Effector memory CD8-positive, alpha-beta T cell (primary cell): ENCODE data around the gene DPP3.

Experiments
- ATAC-seq: fragments of 150-1000 bp; cut with Tn5 transposase; replicated peaks from 2 replicates; pipeline ENCODE4 v1.10.0; 2021; ENCODE audit warnings: mild to moderate bottlenecking, moderate library complexity
- DNase-seq, 3 experiments: peaks; one replicate each; pipeline ENCODE4 v3.0.0; 2021
- H3K27ac Mint-ChIP-seq, 2 donors: one replicate each; pipeline ENCODE4 v1.8.0; 2022; ENCODE audit warnings: mild to moderate bottlenecking in 2 of 2, mixed read lengths in 2 of 2, moderate library complexity in 2 of 2
- H3K27me3 Mint-ChIP-seq, 2 donors: one replicate each; pipeline ENCODE4 v1.8.0; 2022; ENCODE audit warnings: mixed read lengths in 2 of 2
- H3K36me3 Mint-ChIP-seq: one replicate; pipeline ENCODE4 v1.8.0; 2022; ENCODE audit warnings: mild to moderate bottlenecking, moderate library complexity, mixed read lengths; ENCODE audit not compliant: insufficient read depth
- H3K4me1 Mint-ChIP-seq, 2 donors: one replicate each; pipeline ENCODE4 v1.8.0; 2022; ENCODE audit warnings: low read depth in 2 of 2, mixed read lengths in 2 of 2
- H3K4me3 Mint-ChIP-seq, 2 donors: one replicate each; pipeline ENCODE4 v1.8.0; 2022; ENCODE audit warnings: mild to moderate bottlenecking in 2 of 2, mixed read lengths in 2 of 2, moderate library complexity in 2 of 2
- H3K9me3 Mint-ChIP-seq, 2 donors: one replicate each; pipeline ENCODE4 v1.8.0; 2022; ENCODE audit warnings: mixed read lengths in 2 of 2

The DPP3 gene

DNA sequence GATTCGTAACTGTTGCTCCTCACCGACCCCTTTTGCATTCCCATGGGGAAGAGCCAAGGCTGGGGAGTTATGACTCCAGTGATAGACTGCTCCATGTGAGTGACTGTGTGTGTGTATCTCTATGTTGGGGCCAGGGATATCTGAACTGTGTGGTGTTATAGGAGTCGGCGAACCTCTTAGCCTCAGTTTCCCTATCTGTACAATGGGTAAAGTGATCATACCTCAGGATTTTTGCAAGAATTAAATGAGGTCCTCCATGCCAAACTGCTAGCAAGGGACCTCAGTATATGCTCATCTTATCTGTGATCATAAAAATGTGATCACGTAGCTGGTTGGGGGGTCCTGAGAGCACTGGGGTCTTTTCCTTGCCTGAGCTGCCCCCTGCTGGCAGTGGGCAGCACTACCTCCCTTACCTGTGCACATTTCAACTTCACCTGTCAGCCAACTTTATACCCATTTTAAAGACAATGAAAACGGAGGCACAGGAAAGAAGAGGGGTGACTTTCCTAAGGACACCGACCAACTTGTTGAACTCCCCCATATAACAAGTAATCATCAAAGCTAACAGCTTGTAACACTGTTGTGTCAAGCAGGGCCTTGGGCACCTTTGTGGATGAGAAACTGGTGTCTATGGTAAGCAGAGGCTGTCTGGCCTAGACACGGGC, 1.4 kb upstream of the DPP3 start:
- H3K4me1 Mint-ChIP-seq, result peaks cover 25 to 31% of the 10 kb centered on the region in 2 donors
- H3K27me3 Mint-ChIP-seq, result no peaks in the 10 kb centered on the region
- peaks cover 15% of the 10 kb centered on the region for H3K36me3 Mint-ChIP-seq
- H3K9me3 Mint-ChIP-seq, result no peaks in the 10 kb centered on the region
- no peak for DNase-seq
- H3K27ac Mint-ChIP-seq, result peak overlapping the region; percentile 91 to 92
- H3K4me3 Mint-ChIP-seq, result peak overlapping the region; percentile 91
- no peak for ATAC-seq

DNA sequence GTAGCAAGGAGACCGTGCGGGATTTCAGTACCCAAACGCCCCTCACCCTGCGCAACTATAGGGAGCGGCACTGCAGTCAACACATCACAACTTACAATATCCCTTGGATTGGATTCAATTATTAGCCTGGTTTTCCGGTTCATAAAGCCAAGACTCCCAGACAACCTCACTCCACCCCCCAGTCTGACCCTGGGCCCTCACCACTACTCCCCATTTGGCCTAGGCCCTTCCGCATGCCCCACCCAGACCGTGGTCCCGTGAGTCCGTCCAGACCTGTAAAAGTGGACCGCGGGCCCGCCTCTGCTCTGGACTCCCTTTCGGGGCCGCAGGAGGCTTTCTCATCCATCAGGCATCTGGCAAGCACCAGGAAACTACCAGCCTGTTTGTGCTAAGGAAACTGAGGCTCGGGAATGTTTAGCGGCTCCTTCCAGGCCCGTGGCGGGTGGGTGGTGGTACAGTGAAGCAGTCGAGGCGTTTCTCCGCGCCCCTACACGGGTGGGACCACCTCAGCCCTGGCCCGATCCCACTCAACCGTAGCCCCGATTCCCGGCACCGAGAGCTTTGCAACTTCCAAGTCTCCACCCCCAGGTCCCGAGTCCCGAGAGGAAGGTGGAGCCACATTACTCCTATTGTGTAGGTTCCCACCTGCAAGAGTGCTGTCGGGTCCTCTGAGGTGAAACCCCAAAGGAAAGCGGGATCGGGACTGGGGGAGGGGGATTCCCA, 679 bp upstream of the DPP3 start:
- Mint-ChIP-seq H3K27me3 (no peaks in the 10 kb centered on the region), H3K4me3 (peak overlapping the region; percentile 91), H3K27ac (peak overlapping the region; percentile 91 to 92), H3K4me1 (peaks cover 25 to 29% of the 10 kb centered on the region in 2 donors), H3K36me3 (peaks cover 15% of the 10 kb centered on the region), H3K9me3 (no peaks in the 10 kb centered on the region)
- ATAC-seq (no peak), DNase-seq (peak in 1 of 3 experiments; percentile 10)

DNA sequence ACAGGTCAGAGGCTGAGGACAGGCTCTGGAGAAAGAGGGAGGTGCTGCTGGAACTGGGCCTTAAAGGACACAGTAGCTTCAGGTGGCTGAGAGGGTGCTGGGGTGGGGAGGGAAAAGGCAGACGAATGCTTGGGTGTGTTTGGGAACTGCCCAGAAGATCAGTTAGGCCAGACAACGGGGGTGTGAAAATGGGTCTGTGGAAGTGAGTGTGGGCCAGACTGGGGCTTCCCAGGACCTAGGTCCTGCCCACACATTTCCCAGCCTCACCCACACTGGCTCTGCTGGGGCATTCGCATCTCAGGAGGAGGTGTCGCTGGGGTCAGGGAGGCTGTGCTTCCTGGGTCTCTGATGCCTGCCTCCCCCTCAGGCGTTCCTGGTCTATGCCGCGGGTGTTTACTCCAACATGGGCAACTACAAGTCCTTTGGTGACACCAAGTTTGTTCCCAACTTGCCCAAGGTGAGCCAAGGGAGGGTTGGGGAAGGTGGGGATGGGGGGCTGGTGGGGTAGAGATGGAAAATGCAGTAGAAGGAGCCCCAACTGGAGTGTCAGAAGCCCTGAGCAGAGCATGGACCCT, 4.7 kb downstream of the DPP3 start:
- Mint-ChIP-seq H3K4me1 (peaks cover 8 to 9% of the 10 kb centered on the region in 2 donors), H3K9me3 (no peaks in the 10 kb centered on the region), H3K27ac (no peak overlapping the region), H3K27me3 (no peaks in the 10 kb centered on the region), H3K4me3 (no peak overlapping the region), H3K36me3 (peaks cover 25% of the 10 kb centered on the region)
- ATAC-seq (no peak), DNase-seq (no peak)

GRCh38 chr11:66488957-66489356, 8.7 kb downstream of the DPP3 start:
- ATAC-seq, result no peak
- no peak overlapping the region for H3K4me3 Mint-ChIP-seq
- no peak for DNase-seq
- peaks cover 19% of the 10 kb centered on the region for H3K36me3 Mint-ChIP-seq
- H3K27ac Mint-ChIP-seq, result no peak overlapping the region
- H3K4me1 Mint-ChIP-seq, result peaks cover 0 to 2% of the 10 kb centered on the region in 2 donors
- no peaks in the 10 kb centered on the region for H3K27me3 Mint-ChIP-seq
- no peaks in the 10 kb centered on the region for H3K9me3 Mint-ChIP-seq

- no peaks in the 10 kb centered on the region for H3K9me3 Mint-ChIP-seq
- DNase-seq, result no peak
- H3K4me1 Mint-ChIP-seq, result peaks cover 0 to 2% of the 10 kb centered on the region in 2 donors
- no peaks in the 10 kb centered on the region for H3K27me3 Mint-ChIP-seq
- ATAC-seq, result no peak
- H3K36me3 Mint-ChIP-seq, result peaks cover 19% of the 10 kb centered on the region
- no peak overlapping the region for H3K4me3 Mint-ChIP-seq
- H3K27ac Mint-ChIP-seq, result no peak overlapping the region
These were observed 9.4 kb downstream of the DPP3 start for GRCh38 chr11:66489636-66490035.

DNA sequence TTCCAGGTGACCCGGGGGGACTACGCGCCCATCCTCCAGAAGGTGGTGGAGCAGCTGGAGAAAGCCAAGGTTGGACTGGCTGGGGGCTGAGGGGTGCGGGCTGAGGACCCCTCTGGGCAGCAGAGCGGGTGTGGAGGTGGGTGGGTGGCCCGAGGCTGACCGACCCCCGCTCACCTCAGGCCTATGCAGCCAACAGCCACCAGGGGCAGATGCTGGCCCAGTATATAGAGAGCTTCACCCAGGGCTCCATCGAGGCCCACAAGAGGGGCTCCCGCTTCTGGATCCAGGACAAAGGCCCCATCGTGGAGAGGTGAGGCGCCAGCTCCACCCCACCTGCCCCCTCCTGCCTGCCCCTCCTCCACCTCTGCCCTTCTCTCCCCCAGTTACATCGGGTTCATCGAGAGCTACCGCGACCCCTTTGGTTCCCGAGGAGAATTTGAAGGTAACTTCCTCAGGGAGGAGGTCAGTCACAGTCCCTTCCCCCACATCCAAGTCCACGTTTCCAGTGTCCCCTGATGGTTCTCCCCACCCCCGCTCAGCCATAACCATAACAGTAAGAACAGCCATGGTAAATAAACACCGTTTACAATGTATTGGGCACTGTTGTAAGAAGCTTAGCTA, 11.2 kb downstream of the DPP3 start:
- Mint-ChIP-seq H3K36me3 (peaks cover 14% of the 10 kb centered on the region), H3K4me3 (no peak overlapping the region), H3K27me3 (no peaks in the 10 kb centered on the region), H3K27ac (no peak overlapping the region), H3K9me3 (no peaks in the 10 kb centered on the region), H3K4me1 (peaks cover 0 to 2% of the 10 kb centered on the region in 2 donors)
- no peak for ATAC-seq
- DNase-seq, result no peak

GRCh38 chr11:66492161-66492865, 12.1 kb downstream of the DPP3 start:
- no peak overlapping the region for H3K4me3 Mint-ChIP-seq
- no peaks in the 10 kb centered on the region for H3K27me3 Mint-ChIP-seq
- H3K4me1 Mint-ChIP-seq, result peaks cover 0 to 2% of the 10 kb centered on the region in 2 donors
- no peaks in the 10 kb centered on the region for H3K9me3 Mint-ChIP-seq
- DNase-seq (no peak), ATAC-seq (no peak)
- peaks cover 14% of the 10 kb centered on the region for H3K36me3 Mint-ChIP-seq
- H3K27ac Mint-ChIP-seq, result peak overlapping the region in 1 of 2 donors; percentile 17

DNA sequence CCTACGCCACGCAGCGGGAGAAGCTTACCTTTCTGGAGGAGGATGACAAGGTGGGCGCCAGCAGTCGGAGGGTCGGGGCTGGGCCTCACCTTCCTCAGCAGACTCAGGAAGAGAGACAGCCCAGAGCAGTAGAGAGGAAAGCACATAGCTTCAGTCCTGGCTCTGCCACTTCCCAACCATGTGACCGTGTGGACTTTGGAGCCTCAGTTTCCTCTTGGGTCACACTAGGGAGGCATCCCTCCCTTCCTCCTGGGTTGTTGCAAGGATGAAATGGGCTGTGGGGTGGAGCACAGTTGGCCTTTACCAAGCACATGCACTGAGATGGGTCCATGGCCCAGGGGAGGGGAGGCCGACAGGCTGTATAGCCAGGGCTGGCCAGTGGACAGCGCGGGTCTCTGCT, 12.9 kb downstream of the DPP3 start:
- H3K9me3 Mint-ChIP-seq, result no peaks in the 10 kb centered on the region
- H3K27ac Mint-ChIP-seq, result no peak overlapping the region
- DNase-seq (no peak), ATAC-seq (no peak)
- H3K27me3 Mint-ChIP-seq, result no peaks in the 10 kb centered on the region
- H3K4me3 Mint-ChIP-seq, result no peak overlapping the region
- peaks cover 13% of the 10 kb centered on the region for H3K36me3 Mint-ChIP-seq
- H3K4me1 Mint-ChIP-seq, result peaks cover 0 to 2% of the 10 kb centered on the region in 2 donors

DNA sequence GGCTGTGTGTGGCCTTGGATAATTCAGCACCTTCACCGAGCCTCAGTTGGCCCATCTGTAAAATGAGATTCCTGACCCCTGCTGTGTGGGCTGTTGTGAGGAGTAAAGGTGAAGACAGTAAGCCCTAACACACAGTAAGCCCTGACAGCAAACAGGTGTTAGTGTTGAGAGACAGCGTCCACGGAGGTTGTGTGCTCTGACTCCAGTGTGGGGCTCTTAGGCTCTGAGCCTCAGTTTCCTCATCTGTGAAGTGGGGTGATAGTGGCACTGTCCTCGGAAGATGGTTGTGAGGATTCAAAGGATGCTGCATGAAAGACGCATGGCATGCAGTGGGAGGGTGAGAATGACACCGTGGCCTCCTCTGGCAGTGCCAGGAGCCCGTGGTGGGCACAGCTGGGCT, 14.2 kb downstream of the DPP3 start:
- no peak for DNase-seq
- peaks cover 20% of the 10 kb centered on the region for H3K36me3 Mint-ChIP-seq

DNA sequence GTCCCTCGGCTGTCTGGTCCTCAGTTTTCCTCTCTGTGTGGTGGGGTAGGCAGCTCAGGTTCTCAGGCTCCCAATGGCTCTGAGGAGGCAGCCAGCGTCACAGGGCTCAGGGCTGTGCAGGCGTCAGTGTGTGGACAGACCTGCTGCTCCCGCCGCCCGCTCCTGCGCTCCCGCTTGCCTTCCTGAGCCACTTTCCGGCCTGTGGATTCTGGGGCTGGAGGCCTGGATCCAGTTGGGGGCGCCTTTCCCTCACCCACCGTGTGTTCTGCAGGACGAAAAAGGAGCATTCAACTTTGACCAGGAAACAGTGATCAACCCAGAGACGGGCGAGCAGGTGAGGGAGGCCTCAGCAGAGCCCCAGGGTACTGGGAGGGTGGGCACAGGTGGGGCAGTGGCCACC, 14.7 kb downstream of the DPP3 start:
- ATAC-seq (no peak), DNase-seq (no peak)
- peaks cover 0 to 2% of the 10 kb centered on the region in 2 donors for H3K4me1 Mint-ChIP-seq
- no peak overlapping the region for H3K4me3 Mint-ChIP-seq
- no peak overlapping the region for H3K27ac Mint-ChIP-seq
- H3K36me3 Mint-ChIP-seq, result peaks cover 20% of the 10 kb centered on the region
- no peaks in the 10 kb centered on the region for H3K9me3 Mint-ChIP-seq
- no peaks in the 10 kb centered on the region for H3K27me3 Mint-ChIP-seq

More for the DNA sequence above, 14.2 kb downstream of the DPP3 start:
- ATAC-seq, result no peak
- Mint-ChIP-seq H3K27ac (no peak overlapping the region), H3K27me3 (no peaks in the 10 kb centered on the region), H3K4me1 (peaks cover 0 to 2% of the 10 kb centered on the region in 2 donors), H3K4me3 (no peak overlapping the region), H3K9me3 (no peaks in the 10 kb centered on the region)

DNA sequence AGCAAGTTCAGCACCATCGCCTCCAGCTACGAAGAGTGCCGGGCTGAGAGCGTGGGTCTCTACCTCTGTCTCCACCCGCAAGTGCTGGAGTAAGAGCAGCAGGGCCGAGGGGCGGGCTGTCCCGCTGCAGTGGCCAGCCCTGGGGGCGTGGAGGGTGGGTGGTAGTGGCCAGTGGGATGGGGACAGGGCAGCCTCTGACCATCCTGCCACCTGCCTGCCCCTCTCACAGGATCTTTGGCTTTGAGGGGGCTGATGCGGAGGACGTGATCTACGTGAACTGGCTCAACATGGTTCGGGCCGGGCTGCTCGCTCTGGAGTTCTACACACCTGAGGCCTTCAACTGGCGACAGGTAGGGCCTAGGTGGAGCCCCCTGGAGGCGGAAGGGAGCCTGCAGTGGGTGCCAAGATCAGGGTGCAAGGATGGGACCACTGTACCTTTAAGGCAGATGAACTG, 15.2 kb downstream of the DPP3 start:
- H3K4me1 Mint-ChIP-seq, result peaks cover 0 to 2% of the 10 kb centered on the region in 2 donors
- no peak for ATAC-seq
- no peak overlapping the region for H3K27ac Mint-ChIP-seq
- H3K4me3 Mint-ChIP-seq, result no peak overlapping the region
- H3K9me3 Mint-ChIP-seq, result no peaks in the 10 kb centered on the region
- H3K27me3 Mint-ChIP-seq, result no peaks in the 10 kb centered on the region
- DNase-seq, result no peak
- H3K36me3 Mint-ChIP-seq, result peaks cover 20% of the 10 kb centered on the region

GRCh38 chr11:66497206-66497605, 17.0 kb downstream of the DPP3 start:
- DNase-seq, result no peak
- Mint-ChIP-seq H3K4me3 (no peak overlapping the region), H3K4me1 (peaks cover 0 to 2% of the 10 kb centered on the region in 2 donors), H3K27ac (no peak overlapping the region), H3K9me3 (no peaks in the 10 kb centered on the region), H3K27me3 (no peaks in the 10 kb centered on the region), H3K36me3 (peaks cover 20% of the 10 kb centered on the region)
- ATAC-seq, result no peak

DNA sequence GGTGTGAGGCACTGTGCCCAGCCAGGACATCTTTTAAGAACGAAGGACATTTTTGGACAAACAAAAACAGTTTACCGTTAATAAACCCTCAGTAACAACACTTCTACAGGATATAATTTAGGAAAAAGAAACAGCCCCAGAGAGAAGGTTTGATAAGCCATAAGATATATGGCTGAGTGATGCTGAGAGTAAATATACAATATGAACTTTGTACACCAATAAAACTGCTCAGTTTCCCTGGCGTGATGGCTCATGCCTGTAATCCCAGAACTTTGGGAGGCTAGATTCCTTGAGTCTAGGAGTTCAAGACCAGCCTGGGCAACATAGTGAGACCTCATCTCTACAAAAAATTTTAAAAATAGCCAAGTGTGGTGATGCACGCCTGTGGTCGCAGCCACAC, 18.3 kb downstream of the DPP3 start:
- Mint-ChIP-seq H3K9me3 (no peaks in the 10 kb centered on the region), H3K27me3 (no peaks in the 10 kb centered on the region), H3K4me3 (no peak overlapping the region), H3K27ac (peak overlapping the region in 1 of 2 donors; percentile 29), H3K36me3 (peaks cover 22% of the 10 kb centered on the region), H3K4me1 (no peaks in the 10 kb centered on the region)
- ATAC-seq (no peak), DNase-seq (no peak)
